Loucy (cell line): ENCODE data around the gene PSG7.
"Not testable (repeated sequence)": the region's sequence is repeated elsewhere in the genome, so short reads cannot be mapped to it uniquely, and the experiment has no call there.

ENCODE experiments used
- CTCF ChIP-seq: fragments of 200-600 bp; sonication (generic); conservative IDR thresholded peaks from 2 replicates; pipeline ENCODE4 v1.5.1; 2014; ENCODE audit warnings: mild to moderate bottlenecking, antibody characterized with exemption, low read length
- EZH2phosphoT487 ChIP-seq: fragments of 200-600 bp; IDR thresholded peaks from 2 replicates; pipeline ENCODE4 v1.6.1; 2018; ENCODE audit warnings: antibody characterized with exemption, mild to moderate bottlenecking, moderate library complexity, borderline replicate concordance

- TF ChIP-seq CTCF, EZH2phosphoT487: not testable (repeated sequence)
These were observed 4.4 kb downstream of the PSG7 start for GRCh38 chr19:42932485-42933101.
